ENCODE data around the gene AOX1. TPM values are rescaled to one million over a fixed set of nuclear protein-coding genes. Genes with fewer than 3 reads are reported as not detected.
"Not testable (repeated sequence)": the region's sequence is repeated elsewhere in the genome, so short reads cannot be mapped to it uniquely, and the experiment has no call there.

Gene AOX1
- total RNA-seq, 2 experiments from 2014 or later: 0.45 to 0.79 TPM

- intact Hi-C loops (cut with micrococcal nuclease): no loop called here
- Mint-ChIP-seq H3K4me1 (ENCODE audit: low read depth) (no peaks in the 10 kb centered on the region), H3K27me3 (ENCODE audit: low read depth) (peaks cover 14% of the 10 kb centered on the region), H3K27ac (no peak overlapping the region), H3K9me3 (peaks cover 5% of the 10 kb centered on the region), H3K4me3 (no peak overlapping the region), H3K36me3 (ENCODE audit: low read depth) (no peaks in the 10 kb centered on the region)
- CTCF ChIA-PET: no interaction called here
- DNase-seq: no peak
Observed at GRCh38 chr2:200635251-200635650, 49.4 kb downstream of the AOX1 start.

- Mint-ChIP-seq H3K27me3 (ENCODE audit: low read depth) (peaks cover 9% of the 10 kb centered on the region), H3K36me3 (ENCODE audit: low read depth) (no peaks in the 10 kb centered on the region), H3K9me3 (peaks cover 5% of the 10 kb centered on the region), H3K4me1 (ENCODE audit: low read depth) (no peaks in the 10 kb centered on the region), H3K4me3 (no peak overlapping the region), H3K27ac (no peak overlapping the region)
- DNase-seq: no peak
- intact Hi-C loops (cut with micrococcal nuclease): no loop called here
- CTCF ChIA-PET: no interaction called here
Observed at GRCh38 chr2:200637901-200638300, 52.1 kb downstream of the AOX1 start.

- CTCF ChIA-PET: interaction anchor here (1.3 kb wide), 1 partner anchor 13 kb away, joined by 4 read pairs; no protein-coding TSS in a partner anchor
- intact Hi-C loops (cut with micrococcal nuclease): no loop called here
- H3K4me1 Mint-ChIP-seq (ENCODE audit: low read depth): no peaks in the 10 kb centered on the region
- no peak overlapping the region for H3K27ac Mint-ChIP-seq
- no peaks in the 10 kb centered on the region for H3K9me3 Mint-ChIP-seq
- no peak for DNase-seq
- H3K27me3 Mint-ChIP-seq (ENCODE audit: low read depth): peaks cover 9% of the 10 kb centered on the region
- no peaks in the 10 kb centered on the region for H3K36me3 Mint-ChIP-seq (ENCODE audit: low read depth)
- no peak overlapping the region for H3K4me3 Mint-ChIP-seq
Observed at GRCh38 chr2:200640176-200640575, 54.4 kb downstream of the AOX1 start.

- Mint-ChIP-seq H3K4me1 (ENCODE audit: low read depth) (no peaks in the 10 kb centered on the region), H3K4me3 (no peak overlapping the region), H3K9me3 (no peaks in the 10 kb centered on the region), H3K27me3 (ENCODE audit: low read depth) (peaks cover 4% of the 10 kb centered on the region), H3K27ac (no peak overlapping the region), H3K36me3 (ENCODE audit: low read depth) (no peaks in the 10 kb centered on the region)
- intact Hi-C loops (cut with micrococcal nuclease): no loop called here
- no peak for DNase-seq
- CTCF ChIA-PET: interaction anchor here (1.3 kb wide), 1 partner anchor 14 kb away, joined by 4 read pairs; no protein-coding TSS in a partner anchor
Observed at GRCh38 chr2:200640901-200641300, 55.1 kb downstream of the AOX1 start.

GRCh38 chr2:200648518-200649281, 62.9 kb downstream of the AOX1 start:
- H3K36me3 Mint-ChIP-seq (ENCODE audit: low read depth); CTCF ChIA-PET; H3K27ac Mint-ChIP-seq: not testable (repeated sequence)

GRCh38 chr2:200649724-200650123, 63.9 kb downstream of the AOX1 start:
- no peaks in the 10 kb centered on the region for H3K27me3 Mint-ChIP-seq (ENCODE audit: low read depth)
- DNase-seq: no peak
- H3K9me3 Mint-ChIP-seq: no peaks in the 10 kb centered on the region
- no peak overlapping the region for H3K4me3 Mint-ChIP-seq
- intact Hi-C loops (cut with micrococcal nuclease): loop anchor here (2.0 kb wide), 1 partner anchor 17 kb away; no protein-coding TSS in a partner anchor
- H3K27ac Mint-ChIP-seq: no peak overlapping the region
- no peaks in the 10 kb centered on the region for H3K36me3 Mint-ChIP-seq (ENCODE audit: low read depth)
- H3K4me1 Mint-ChIP-seq (ENCODE audit: low read depth): no peaks in the 10 kb centered on the region
- CTCF ChIA-PET: no interaction called here

More at GRCh38 chr2:200648518-200649281, 62.9 kb downstream of the AOX1 start:
- H3K9me3 Mint-ChIP-seq; H3K27me3 Mint-ChIP-seq (ENCODE audit: low read depth); H3K4me3 Mint-ChIP-seq; DNase-seq; intact Hi-C loops (cut with micrococcal nuclease); H3K4me1 Mint-ChIP-seq (ENCODE audit: low read depth): not testable (repeated sequence)

GRCh38 chr2:200650195-200650594, 64.4 kb downstream of the AOX1 start:
- H3K9me3 Mint-ChIP-seq: no peaks in the 10 kb centered on the region

GRCh38 chr2:200652158-200652557, 66.3 kb downstream of the AOX1 start:
- Mint-ChIP-seq H3K4me3 (no peak overlapping the region), H3K27me3 (ENCODE audit: low read depth) (peaks cover 3% of the 10 kb centered on the region), H3K36me3 (ENCODE audit: low read depth) (no peaks in the 10 kb centered on the region), H3K9me3 (no peaks in the 10 kb centered on the region), H3K4me1 (ENCODE audit: low read depth) (no peaks in the 10 kb centered on the region), H3K27ac (no peak overlapping the region)
- intact Hi-C loops (cut with micrococcal nuclease): no loop called here
- CTCF ChIA-PET: no interaction called here
- DNase-seq: no peak

More at GRCh38 chr2:200650195-200650594, 64.4 kb downstream of the AOX1 start:
- intact Hi-C loops (cut with micrococcal nuclease): loop anchor here (2.0 kb wide), 1 partner anchor 17 kb away; no protein-coding TSS in a partner anchor
- Mint-ChIP-seq H3K4me1 (ENCODE audit: low read depth) (no peaks in the 10 kb centered on the region), H3K4me3 (no peak overlapping the region), H3K27me3 (ENCODE audit: low read depth) (no peaks in the 10 kb centered on the region), H3K27ac (no peak overlapping the region), H3K36me3 (ENCODE audit: low read depth) (no peaks in the 10 kb centered on the region)
- CTCF ChIA-PET: no interaction called here
- DNase-seq: no peak

GRCh38 chr2:200653021-200653420, 67.2 kb downstream of the AOX1 start:
- intact Hi-C loops (cut with micrococcal nuclease): no loop called here
- DNase-seq: no peak
- no peak overlapping the region for H3K4me3 Mint-ChIP-seq
- peaks cover 4% of the 10 kb centered on the region for H3K27me3 Mint-ChIP-seq (ENCODE audit: low read depth)
- no peak overlapping the region for H3K27ac Mint-ChIP-seq
- CTCF ChIA-PET: no interaction called here
- H3K4me1 Mint-ChIP-seq (ENCODE audit: low read depth): no peaks in the 10 kb centered on the region
- no peaks in the 10 kb centered on the region for H3K36me3 Mint-ChIP-seq (ENCODE audit: low read depth)
- H3K9me3 Mint-ChIP-seq: no peaks in the 10 kb centered on the region

GRCh38 chr2:200654823-200655222, 69.0 kb downstream of the AOX1 start:
- CTCF ChIA-PET: no interaction called here
- intact Hi-C loops (cut with micrococcal nuclease): no loop called here

GRCh38 chr2:200655918-200656580, 70.2 kb downstream of the AOX1 start:
- Mint-ChIP-seq H3K4me1 (ENCODE audit: low read depth) (no peaks in the 10 kb centered on the region), H3K9me3 (no peaks in the 10 kb centered on the region), H3K36me3 (ENCODE audit: low read depth) (no peaks in the 10 kb centered on the region), H3K27me3 (ENCODE audit: low read depth) (peaks cover 17% of the 10 kb centered on the region), H3K4me3 (no peak overlapping the region), H3K27ac (no peak overlapping the region)
- intact Hi-C loops (cut with micrococcal nuclease): no loop called here
- DNase-seq: no peak
- CTCF ChIA-PET: interaction anchor here (0.6 kb wide), 1 partner anchor 127 kb away, joined by 3 read pairs; no protein-coding TSS in a partner anchor

More at GRCh38 chr2:200654823-200655222, 69.0 kb downstream of the AOX1 start:
- no peak for DNase-seq
- Mint-ChIP-seq H3K27ac (no peak overlapping the region), H3K36me3 (ENCODE audit: low read depth) (no peaks in the 10 kb centered on the region), H3K4me1 (ENCODE audit: low read depth) (no peaks in the 10 kb centered on the region), H3K9me3 (no peaks in the 10 kb centered on the region), H3K4me3 (no peak overlapping the region), H3K27me3 (ENCODE audit: low read depth) (peaks cover 15% of the 10 kb centered on the region)

GRCh38 chr2:200658278-200658864, 72.6 kb downstream of the AOX1 start:
- H3K27ac Mint-ChIP-seq: no peak overlapping the region
- H3K9me3 Mint-ChIP-seq: no peaks in the 10 kb centered on the region
- no peaks in the 10 kb centered on the region for H3K4me1 Mint-ChIP-seq (ENCODE audit: low read depth)
- intact Hi-C loops (cut with micrococcal nuclease): no loop called here
- CTCF ChIA-PET: no interaction called here
- no peak for DNase-seq
- H3K36me3 Mint-ChIP-seq (ENCODE audit: low read depth): no peaks in the 10 kb centered on the region
- no peak overlapping the region for H3K4me3 Mint-ChIP-seq
- peaks cover 19% of the 10 kb centered on the region for H3K27me3 Mint-ChIP-seq (ENCODE audit: low read depth)
